ENCODE results near the gene TSHZ2. TPM values are rescaled to one million over a fixed set of nuclear protein-coding genes. Genes with fewer than 3 reads are reported as not detected.

Gene TSHZ2
- total and polyA plus RNA-seq, 4 donors: 0.93 to 8.8 (median 3.8) TPM

- Histone ChIP-seq H3K4me1 (ENCODE audit: control insufficient read depth in 5 of 5, insufficient read depth in 5 of 5, low read length in 5 of 5) (peaks cover 0 to 15% (median 0%) of the 10 kb centered on the region in 5 donors), H3K27me3 (ENCODE audit: control insufficient read depth in 3 of 3, insufficient read depth in 3 of 3, low read length in 2 of 3) (no peaks in the 10 kb centered on the region), H3K9ac (ENCODE audit: insufficient read depth in 1 of 2, low read length in 2 of 2) (no peak overlapping the region), H3K36me3 (ENCODE audit: control insufficient read depth in 4 of 4, insufficient read depth in 4 of 4, low read length in 4 of 4) (no peaks in the 10 kb centered on the region), H3K9me3 (ENCODE audit: control insufficient read depth in 4 of 4, insufficient read depth in 3 of 4, low read length in 3 of 4) (peaks cover 0 to 2% (median 0%) of the 10 kb centered on the region in 4 donors), H3K27ac (ENCODE audit: low read depth in 1 of 2, low read length in 1 of 2) (no peak overlapping the region), H3K4me3 (no peak overlapping the region)
- WGBS, 2 donors: 79 to 88% methylated on average over 12 of the region's 12 CpGs
- DNase-seq (no peak), ATAC-seq (ENCODE audit: insufficient read depth, low FRiP score) (no peak)
- TF ChIP-seq, protein P1, sequence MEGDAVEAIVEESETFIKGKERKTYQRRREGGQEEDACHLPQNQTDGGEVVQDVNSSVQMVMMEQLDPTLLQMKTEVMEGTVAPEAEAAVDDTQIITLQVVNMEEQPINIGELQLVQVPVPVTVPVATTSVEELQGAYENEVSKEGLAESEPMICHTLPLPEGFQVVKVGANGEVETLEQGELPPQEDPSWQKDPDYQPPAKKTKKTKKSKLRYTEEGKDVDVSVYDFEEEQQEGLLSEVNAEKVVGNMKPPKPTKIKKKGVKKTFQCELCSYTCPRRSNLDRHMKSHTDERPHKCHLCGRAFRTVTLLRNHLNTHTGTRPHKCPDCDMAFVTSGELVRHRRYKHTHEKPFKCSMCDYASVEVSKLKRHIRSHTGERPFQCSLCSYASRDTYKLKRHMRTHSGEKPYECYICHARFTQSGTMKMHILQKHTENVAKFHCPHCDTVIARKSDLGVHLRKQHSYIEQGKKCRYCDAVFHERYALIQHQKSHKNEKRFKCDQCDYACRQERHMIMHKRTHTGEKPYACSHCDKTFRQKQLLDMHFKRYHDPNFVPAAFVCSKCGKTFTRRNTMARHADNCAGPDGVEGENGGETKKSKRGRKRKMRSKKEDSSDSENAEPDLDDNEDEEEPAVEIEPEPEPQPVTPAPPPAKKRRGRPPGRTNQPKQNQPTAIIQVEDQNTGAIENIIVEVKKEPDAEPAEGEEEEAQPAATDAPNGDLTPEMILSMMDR (IDR thresholded peaks at IDR 0.05; ENCODE audit: control extremely low read depth, extremely low read depth): no peak
Observed at GRCh38 chr20:53379014-53379832, 407.1 kb downstream of the TSHZ2 start.

DNA sequence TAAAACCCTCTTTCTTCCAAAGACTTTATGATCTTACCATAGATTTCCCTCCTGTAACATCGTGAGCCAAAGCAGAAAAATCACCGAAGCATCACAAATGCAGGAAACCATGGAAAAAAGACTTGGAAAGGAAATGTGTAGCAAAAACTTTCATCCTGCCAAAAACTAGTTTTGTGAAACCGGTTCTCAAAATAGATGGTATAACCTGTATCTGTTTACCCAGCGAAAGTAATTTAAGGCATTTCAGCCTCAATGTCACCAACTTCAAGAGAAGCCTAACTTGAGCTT, 407.6 kb downstream of the TSHZ2 start:
- Histone ChIP-seq H3K27me3 (ENCODE audit: control insufficient read depth in 3 of 3, insufficient read depth in 3 of 3, low read length in 2 of 3) (no peaks in the 10 kb centered on the region), H3K36me3 (ENCODE audit: control insufficient read depth in 4 of 4, insufficient read depth in 4 of 4, low read length in 4 of 4) (no peaks in the 10 kb centered on the region), H3K4me1 (ENCODE audit: control insufficient read depth in 5 of 5, insufficient read depth in 5 of 5, low read length in 5 of 5) (peaks cover 0 to 15% (median 0%) of the 10 kb centered on the region in 5 donors), H3K4me3 (no peak overlapping the region), H3K27ac (ENCODE audit: low read depth in 1 of 2, low read length in 1 of 2) (no peak overlapping the region), H3K9ac (ENCODE audit: insufficient read depth in 1 of 2, low read length in 2 of 2) (no peak overlapping the region), H3K9me3 (ENCODE audit: control insufficient read depth in 4 of 4, insufficient read depth in 3 of 4, low read length in 3 of 4) (peaks cover 0 to 2% (median 0%) of the 10 kb centered on the region in 4 donors)
- TF ChIP-seq, protein P1 (IDR thresholded peaks at IDR 0.05; ENCODE audit: control extremely low read depth, extremely low read depth): no peak
- peak in 1 of 3 donors; percentile 30 for DNase-seq
- 61 to 74% methylated on average over 4 of the region's 4 CpGs for WGBS, 2 donors
- ATAC-seq (ENCODE audit: insufficient read depth, low FRiP score): no peak

GRCh38 chr20:53381568-53382262, 409.6 kb downstream of the TSHZ2 start:
- Histone ChIP-seq H3K4me3 (no peak overlapping the region), H3K27ac (ENCODE audit: low read depth in 1 of 2, low read length in 1 of 2) (no peak overlapping the region), H3K9me3 (ENCODE audit: control insufficient read depth in 4 of 4, insufficient read depth in 3 of 4, low read length in 3 of 4) (peaks cover 0 to 2% (median 0%) of the 10 kb centered on the region in 4 donors), H3K36me3 (ENCODE audit: control insufficient read depth in 4 of 4, insufficient read depth in 4 of 4, low read length in 4 of 4) (no peaks in the 10 kb centered on the region), H3K9ac (ENCODE audit: insufficient read depth in 1 of 2, low read length in 2 of 2) (no peak overlapping the region), H3K27me3 (ENCODE audit: control insufficient read depth in 3 of 3, insufficient read depth in 3 of 3, low read length in 2 of 3) (no peaks in the 10 kb centered on the region), H3K4me1 (ENCODE audit: control insufficient read depth in 5 of 5, insufficient read depth in 5 of 5, low read length in 5 of 5) (peaks cover 0 to 20% (median 0%) of the 10 kb centered on the region in 5 donors)
- DNase-seq (no peak), ATAC-seq (ENCODE audit: insufficient read depth, low FRiP score) (no peak)
- WGBS, 2 donors: 84 to 93% methylated on average over 3 of the region's 3 CpGs
- TF ChIP-seq, protein P1 (IDR thresholded peaks at IDR 0.05; ENCODE audit: control extremely low read depth, extremely low read depth): no peak
